ENCODE results near the gene TMEM219. TPM values are rescaled to one million over a fixed set of nuclear protein-coding genes. Genes with fewer than 3 reads are reported as not detected.

TMEM219 gene
- total and polyA plus RNA-seq, 2 donors from 2014 or later: 127 to 288 TPM

GRCh38 chr16:29983420-29984136, 21.7 kb downstream of the TMEM219 start:
- no peak for TF ChIP-seq CTCF (IDR thresholded peaks at IDR 0.05; ENCODE audit: borderline replicate concordance, extremely low read depth, insufficient read depth)
- H3K36me3 ChIP-seq (ENCODE audit: control insufficient read depth in 2 of 3, insufficient read depth in 3 of 3, low read length in 3 of 3): peaks cover 12 to 87% (median 75%) of the 10 kb centered on the region in 3 donors
- H3K4me3 ChIP-seq (ENCODE audit: low read length in 3 of 3): no peak overlapping the region
- peaks cover 0 to 3% (median 0%) of the 10 kb centered on the region in 3 donors for H3K4me1 ChIP-seq (ENCODE audit: control insufficient read depth in 2 of 3, insufficient read depth in 2 of 3, low read depth in 1 of 3, low read length in 3 of 3)
- no peaks in the 10 kb centered on the region for H3K9me3 ChIP-seq (ENCODE audit: control insufficient read depth in 2 of 3, insufficient read depth in 1 of 3, low read length in 3 of 3)
- no peak overlapping the region for H3K9ac ChIP-seq (ENCODE audit: low read length in 3 of 3)
- FAIRE-seq (no peak), DNase-seq (no peak)
- intact Hi-C loops (cut with DNase I): no loop called here
- no peak overlapping the region for H3K27ac ChIP-seq (ENCODE audit: low read depth in 2 of 2, low read length in 2 of 2)
- H3K27me3 ChIP-seq (ENCODE audit: control insufficient read depth, insufficient read depth, low read length): no peaks in the 10 kb centered on the region

- H3K9me3 ChIP-seq (ENCODE audit: control insufficient read depth in 2 of 3, insufficient read depth in 1 of 3, low read length in 3 of 3): no peaks in the 10 kb centered on the region
- H3K36me3 ChIP-seq (ENCODE audit: control insufficient read depth in 2 of 3, insufficient read depth in 3 of 3, low read length in 3 of 3): peaks cover 7 to 80% (median 74%) of the 10 kb centered on the region in 3 donors
- TF ChIP-seq CTCF (IDR thresholded peaks at IDR 0.05; ENCODE audit: borderline replicate concordance, extremely low read depth, insufficient read depth): no peak
- H3K9ac ChIP-seq (ENCODE audit: low read length in 3 of 3): no peak overlapping the region
- H3K27ac ChIP-seq (ENCODE audit: low read depth in 2 of 2, low read length in 2 of 2): no peak overlapping the region
- H3K4me3 ChIP-seq (ENCODE audit: low read length in 3 of 3): no peak overlapping the region
- FAIRE-seq (no peak), DNase-seq (no peak)
- H3K4me1 ChIP-seq (ENCODE audit: control insufficient read depth in 2 of 3, insufficient read depth in 2 of 3, low read depth in 1 of 3, low read length in 3 of 3): no peaks in the 10 kb centered on the region
- intact Hi-C loops (cut with DNase I): no loop called here
- no peaks in the 10 kb centered on the region for H3K27me3 ChIP-seq (ENCODE audit: control insufficient read depth, insufficient read depth, low read length)
These were observed 22.4 kb downstream of the TMEM219 start for GRCh38 chr16:29984137-29984763.

- no peaks in the 10 kb centered on the region for H3K4me1 ChIP-seq (ENCODE audit: control insufficient read depth in 2 of 3, insufficient read depth in 2 of 3, low read depth in 1 of 3, low read length in 3 of 3)
- H3K27me3 ChIP-seq (ENCODE audit: control insufficient read depth, insufficient read depth, low read length): no peaks in the 10 kb centered on the region
- no peak for TF ChIP-seq CTCF (IDR thresholded peaks at IDR 0.05; ENCODE audit: borderline replicate concordance, extremely low read depth, insufficient read depth)
- FAIRE-seq: no peak
- DNase-seq: no peak
- H3K36me3 ChIP-seq (ENCODE audit: control insufficient read depth in 2 of 3, insufficient read depth in 3 of 3, low read length in 3 of 3): peaks cover 4 to 75% (median 73%) of the 10 kb centered on the region in 3 donors
- H3K4me3 ChIP-seq (ENCODE audit: low read length in 3 of 3): no peak overlapping the region
- intact Hi-C loops (cut with DNase I): no loop called here
- H3K9ac ChIP-seq (ENCODE audit: low read length in 3 of 3): no peak overlapping the region
- no peak overlapping the region for H3K27ac ChIP-seq (ENCODE audit: low read depth in 2 of 2, low read length in 2 of 2)
- no peaks in the 10 kb centered on the region for H3K9me3 ChIP-seq (ENCODE audit: control insufficient read depth in 2 of 3, insufficient read depth in 1 of 3, low read length in 3 of 3)
These were observed 22.9 kb downstream of the TMEM219 start for GRCh38 chr16:29984764-29985147.

All from kidney (tissue), 14 donors.